AG04449 (cell line): Measurements from ENCODE around the gene GNG7.
"Not testable (repeated sequence)": the region's sequence is repeated elsewhere in the genome, so short reads cannot be mapped to it uniquely, and the experiment has no call there.

ENCODE experiments used
- CTCF ChIA-PET: fragments of 350-600 bp; formaldehyde crosslinking; extraction: SDS; loops from one replicate; lab custom pipeline; 2021; ENCODE audit warnings: antibody characterized with exemption; lab: Yijun Ruan, JAX
- POLR2A ChIA-PET: fragments of 400-600, 350-600 bp; formaldehyde crosslinking; extraction: SDS; loops from one replicate; lab custom pipeline; 2020; ENCODE audit warnings: antibody characterized with exemption, inconsistent platforms; lab: Yijun Ruan, JAX
- DNase-seq: peaks from one replicate; pipeline ENCODE4 v3.0.0-alpha.2; 2010; ENCODE audit warnings: low read depth, low spot score
- H3K4me3 ChIP-seq: 2 replicates; pipeline ENCODE4 v1.5.1; 2011; ENCODE audit warnings: low read depth, mild to moderate bottlenecking, control low read depth, low read length
- CTCF ChIP-seq: IDR thresholded peaks from one replicate; pipeline ENCODE4 v1.5.1; 2011; ENCODE audit warnings: mild to moderate bottlenecking, moderate library complexity, low read length, control low read depth, inconsistent platforms; ENCODE audit not compliant: insufficient read depth; ENCODE audit errors: missing control alignments

The GNG7 gene

GRCh38 chr19:2676823-2677222 lies 25.7 kb downstream of the GNG7 start:
- no peak for DNase-seq
- no peak overlapping the region for H3K4me3 ChIP-seq
- TF ChIP-seq CTCF: no peak
- CTCF ChIA-PET: interaction anchor here (1.5 kb wide), 1 partner anchor 28 kb away, joined by 5 read pairs; no protein-coding TSS in a partner anchor
- POLR2A ChIA-PET: no interaction called here

GRCh38 chr19:2675892-2676291 lies 26.6 kb downstream of the GNG7 start:
- CTCF ChIA-PET: interaction anchor here (1.5 kb wide), 1 partner anchor 27 kb away, joined by 5 read pairs; no protein-coding TSS in a partner anchor
- POLR2A ChIA-PET: no interaction called here
- no peak for TF ChIP-seq CTCF
- H3K4me3 ChIP-seq: no peak overlapping the region
- DNase-seq: no peak

- DNase-seq: no peak
- CTCF ChIA-PET: interaction anchor here (1.0 to 1.6 kb wide), 2 partner anchors 11 to 22 kb away, joined by 5 read pairs; no protein-coding TSS in a partner anchor
Measured at GRCh38 chr19:2670217-2670616, 32.3 kb downstream of the GNG7 start.

GRCh38 chr19:2668175-2668763 lies 34.2 kb downstream of the GNG7 start:
- ChIA-PET CTCF (interaction anchor here (1.3 kb wide), 1 partner anchor 20 kb away, joined by 4 read pairs; no protein-coding TSS in a partner anchor), POLR2A (no interaction called here)
- H3K4me3 ChIP-seq: no peak overlapping the region
- no peak for DNase-seq
- TF ChIP-seq CTCF: no peak

More at GRCh38 chr19:2670217-2670616, 32.3 kb downstream of the GNG7 start:
- no peak for TF ChIP-seq CTCF
- POLR2A ChIA-PET: no interaction called here
- H3K4me3 ChIP-seq: no peak overlapping the region

- CTCF ChIA-PET: interaction anchor here (1.3 kb wide), 1 partner anchor 19 kb away, joined by 4 read pairs; no protein-coding TSS in a partner anchor
- DNase-seq, H3K4me3 ChIP-seq, POLR2A ChIA-PET: not testable (repeated sequence)
Measured at GRCh38 chr19:2667349-2667748, 35.1 kb downstream of the GNG7 start.

GRCh38 chr19:2666344-2666994 lies 36.0 kb downstream of the GNG7 start:
- DNase-seq: no peak
- TF ChIP-seq CTCF: no peak
- POLR2A ChIA-PET: no interaction called here
- CTCF ChIA-PET: interaction anchor here (1.2 kb wide), 1 partner anchor 18 kb away, joined by 3 read pairs; no protein-coding TSS in a partner anchor
- H3K4me3 ChIP-seq: no peak overlapping the region
